Subcutaneous adipose tissue (tissue), 4 donors: ENCODE data around the gene ETNK1. TPM values are rescaled to one million over a fixed set of nuclear protein-coding genes. Genes with fewer than 3 reads are reported as not detected.

Experiments used
- CTCF ChIP-seq: fragments of 450-650 bp; IDR thresholded peaks from one replicate; pipeline ENCODE4 v1.5.1; 2016; ENCODE audit warnings: low read depth, mild to moderate bottlenecking, control low read depth, antibody characterized with exemption, moderate library complexity
- total RNA-seq, 4 donors: library from RNA; depleted of rRNA; stranded (reverse); fragments of >200 nt; gene quantifications; one replicate each; pipeline ENCODE4 v1.1.0, GENCODE V29; 2016

Gene ETNK1
- total RNA-seq, 4 donors from 2014 or later = 31.6 to 80.6 (median 38.6) TPM

DNA sequence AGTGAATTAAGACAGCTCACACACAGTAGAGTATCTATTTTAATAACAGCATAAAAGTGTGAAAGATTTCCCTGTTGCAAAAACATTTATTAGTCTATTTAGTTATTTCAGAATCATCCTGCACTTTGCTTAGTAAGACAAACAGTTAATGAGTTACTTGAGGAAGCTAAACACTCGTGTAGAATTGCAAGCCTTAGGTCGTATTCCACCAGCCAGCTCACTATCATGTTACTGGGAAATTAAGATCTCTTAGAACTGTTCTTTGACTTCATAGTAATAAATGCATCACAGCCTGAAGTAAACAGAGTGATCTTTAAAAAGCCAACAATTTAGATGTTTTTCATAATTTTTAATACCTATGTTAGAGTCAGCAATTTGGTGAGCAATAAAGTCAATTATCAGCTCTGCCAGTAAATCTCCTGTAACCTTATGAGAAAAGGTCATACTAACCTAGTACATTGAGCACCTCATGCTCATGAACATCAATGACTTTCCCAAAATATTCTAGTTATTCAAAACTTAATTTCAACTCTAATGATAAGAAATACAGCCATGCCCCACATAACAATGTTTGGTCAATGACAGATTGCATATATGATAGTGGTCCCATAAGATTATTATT, 26.7 kb upstream of the ETNK1 start:
- TF ChIP-seq CTCF = no peak

DNA sequence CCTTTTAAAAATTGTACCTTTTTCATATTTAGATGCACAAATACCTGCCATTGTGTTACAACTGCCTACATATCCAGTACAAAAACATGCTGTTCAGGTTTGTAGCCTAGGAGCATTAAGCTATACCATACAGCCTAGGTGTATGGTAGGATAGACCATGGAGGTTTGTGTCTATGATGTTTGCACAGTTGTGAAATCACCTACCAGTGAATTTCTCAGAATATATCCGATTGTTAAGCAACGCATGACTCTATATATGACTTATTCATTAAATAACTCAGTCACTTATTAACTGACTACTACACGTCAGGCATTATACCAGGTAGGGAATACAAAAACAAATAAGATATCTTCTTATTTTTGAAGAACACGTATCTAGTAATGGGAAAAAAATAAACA, 26.2 kb upstream of the ETNK1 start:
- no peak for TF ChIP-seq CTCF

DNA sequence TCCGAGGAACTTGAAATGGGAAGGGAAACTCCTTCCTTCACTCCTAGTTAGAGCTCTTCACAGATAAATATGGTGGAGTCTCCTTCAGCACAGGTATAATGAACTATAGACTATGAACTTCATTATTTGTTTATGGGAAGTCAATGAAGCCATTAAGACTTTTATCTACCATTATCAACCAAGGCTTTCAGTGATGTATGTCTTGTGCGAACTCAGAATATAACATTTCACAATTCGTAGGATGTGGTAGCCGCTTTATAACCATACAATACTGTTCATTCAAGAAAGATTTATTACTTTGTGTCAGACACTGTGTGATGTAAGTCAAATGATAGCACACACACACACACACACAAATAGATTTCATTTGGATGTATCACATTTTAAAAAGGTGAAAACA, 24.8 kb upstream of the ETNK1 start:
- TF ChIP-seq CTCF = no peak

DNA sequence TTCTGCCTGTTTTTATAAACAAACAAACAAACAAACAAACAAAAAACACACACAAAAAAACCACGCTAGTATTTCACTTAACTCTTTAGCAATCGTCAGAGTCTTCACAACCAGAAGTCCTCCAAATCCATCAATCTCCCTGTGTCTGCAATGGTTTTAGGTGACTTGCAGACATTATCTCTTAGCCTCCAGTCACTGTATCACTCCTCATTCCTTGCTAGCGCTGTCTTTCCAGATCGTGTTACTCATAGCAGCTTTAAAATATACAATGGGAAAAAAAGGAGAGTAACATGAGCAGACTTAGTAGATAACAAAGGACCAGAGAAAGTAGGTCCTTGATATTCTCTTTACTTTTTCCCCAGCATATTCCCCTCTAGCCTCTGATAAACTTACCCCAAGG, 15.5 kb upstream of the ETNK1 start:
- no peak for TF ChIP-seq CTCF

GRCh38 chr12:22610131-22610530, 14.8 kb upstream of the ETNK1 start:
- TF ChIP-seq CTCF = no peak

DNA sequence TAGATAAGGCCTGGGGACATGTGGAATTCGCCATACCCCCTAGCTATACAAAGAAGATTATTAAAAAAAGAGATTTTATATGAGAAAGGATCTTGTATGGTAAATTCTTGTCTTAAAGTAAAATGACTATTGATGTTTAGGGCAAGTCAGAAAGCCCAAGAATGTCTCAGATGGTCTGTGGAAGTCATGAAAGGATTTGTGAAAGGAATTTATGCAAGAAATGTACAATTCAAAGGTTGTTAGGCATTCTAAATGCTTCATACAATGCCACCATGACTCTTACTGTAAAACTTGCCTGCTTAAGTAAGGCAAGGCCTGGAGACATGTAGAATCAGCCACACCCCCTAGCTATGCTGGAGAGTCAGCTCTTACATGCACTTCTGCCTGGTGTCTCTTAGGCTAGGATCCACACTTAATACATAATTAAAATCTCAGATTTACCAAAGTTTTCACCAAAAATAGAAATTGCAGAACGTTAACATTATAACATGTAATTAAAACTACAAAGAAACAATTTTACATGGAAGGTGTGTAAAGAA, 8.9 kb upstream of the ETNK1 start:
- TF ChIP-seq CTCF = no peak

DNA sequence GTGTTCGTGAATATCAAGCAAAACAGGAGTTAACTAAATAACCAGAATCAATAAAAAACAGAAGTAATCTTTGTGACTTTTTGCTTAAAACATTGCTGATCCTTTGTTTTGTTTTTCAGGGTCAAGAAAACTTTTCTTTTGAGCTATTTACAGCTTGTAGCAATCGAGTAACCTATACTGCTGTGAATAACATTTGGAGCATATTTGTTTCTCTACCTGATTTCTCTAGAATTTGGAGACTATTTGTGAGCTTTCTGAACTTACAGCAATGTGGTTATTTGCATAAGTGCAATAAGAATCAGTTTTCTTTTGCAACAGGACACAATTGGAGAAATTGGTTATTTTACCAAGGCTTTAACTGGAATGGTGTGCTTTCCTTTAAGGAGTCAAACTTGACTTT, 7.3 kb upstream of the ETNK1 start:
- TF ChIP-seq CTCF = no peak
